ENCODE measurements around the gene CEND1.

- TF ChIP-seq CTCF (conservative IDR thresholded peaks at IDR 0.05; ENCODE audit: low read length) (no peak), EZH2phosphoT487 (IDR thresholded peaks at IDR 0.05; ENCODE audit: borderline replicate concordance) (no peak)
These were observed 16.5 kb downstream of the CEND1 start for GRCh38 chr11:773425-773824.

Measured in Loucy (cell line).